B cell (primary cell): ENCODE results near the gene GATA5. TPM values are rescaled to one million over a fixed set of nuclear protein-coding genes. Genes with fewer than 3 reads are reported as not detected.
"Not testable (repeated sequence)": the region's sequence is repeated elsewhere in the genome, so short reads cannot be mapped to it uniquely, and the experiment has no call there.

Source experiments
- ATAC-seq: fragments of 200-7000 bp; cut with Tn5 transposase; one replicate; pipeline ENCODE4 v1.10.0; 2021; ENCODE audit warnings: low read depth, mild to moderate bottlenecking, moderate number of reproducible peaks, moderate library complexity
- CTCF ChIA-PET: fragments of 350-600 bp; sonication (Branson Sonifier 250); formaldehyde crosslinking; loops from one replicate; lab custom pipeline; 2021; ENCODE audit warnings: antibody characterized with exemption, inconsistent platforms; lab: Charles Lee
- POLR2A ChIA-PET: fragments of 350-600 bp; sonication (Branson Sonifier 250); formaldehyde crosslinking; loops from one replicate; lab custom pipeline; 2021; ENCODE audit warnings: antibody characterized with exemption; lab: Charles Lee
- DNase-seq: peaks from one replicate; pipeline ENCODE4 v3.0.0; 2013
- H2AFZ ChIP-seq: 2 replicates; pipeline ENCODE4 v1.6.1; 2012; ENCODE audit warnings: mild to moderate bottlenecking, low read depth, low read length; ENCODE audit not compliant: insufficient read depth, poor library complexity, severe bottlenecking
- H3K27ac ChIP-seq, 2 donors: 1 replicate in 1 of 2; 2 replicates in 1 of 2; pipeline ENCODE4 v1.5.1; 2012 to 2013; ENCODE audit warnings: low read length in 2 of 2, mild to moderate bottlenecking in 2 of 2, moderate library complexity in 1 of 2
- H3K27me3 ChIP-seq, 4 experiments: fragments of 200-600 bp in 1 of 4; sonication (generic) in 1 of 4; replicated peaks in 1 of 4; 1 replicate in 2 of 4; 2 replicates in 2 of 4; pipeline versions ENCODE4 v1.6.1 to v1.7.0; 2013 to 2016; ENCODE audit warnings: low read length in 3 of 4, mild to moderate bottlenecking in 2 of 4, mixed read lengths in 1 of 4, moderate library complexity in 1 of 4; ENCODE audit not compliant: insufficient read depth in 4 of 4, control insufficient read depth in 3 of 4; ENCODE audit errors: control extremely low read depth in 1 of 4
- H3K36me3 ChIP-seq, 2 experiments: replicated peaks in 1 of 2; 1 replicate in 1 of 2; 2 replicates in 1 of 2; pipeline versions ENCODE4 v1.6.1 to v1.7.1; 2013; ENCODE audit warnings: low read length in 1 of 2; ENCODE audit not compliant: insufficient read depth in 2 of 2, control insufficient read depth in 1 of 2; ENCODE audit errors: control extremely low read depth in 1 of 2, extremely low read depth in 1 of 2
- H3K4me1 ChIP-seq, 2 donors: fragments of 200-600 bp in 1 of 2; sonication (generic) in 1 of 2; 1 replicate in 1 of 2; 2 replicates in 1 of 2; pipeline versions ENCODE4 v1.5.1 to v1.6.1; 2013 to 2017; ENCODE audit warnings: low read length in 2 of 2; ENCODE audit not compliant: control insufficient read depth in 2 of 2, insufficient read depth in 2 of 2
- H3K4me2 ChIP-seq: replicated peaks from 2 replicates; pipeline ENCODE3; 2012; ENCODE audit warnings: mild to moderate bottlenecking, low read depth, low read length; ENCODE audit not compliant: poor library complexity, severe bottlenecking
- H3K4me3 ChIP-seq, 5 experiments: fragments of 200-600 bp in 1 of 5; sonication (generic) in 1 of 5; 1 replicate in 3 of 5; 2 replicates in 2 of 5; pipeline versions ENCODE4 v1.5.1 to v1.7.0; 2011 to 2016; ENCODE audit warnings: low read length in 4 of 5, mild to moderate bottlenecking in 4 of 5, low read depth in 2 of 5, control low read depth in 1 of 5, moderate library complexity in 1 of 5; ENCODE audit not compliant: insufficient read depth in 1 of 5; ENCODE audit errors: control extremely low read depth in 1 of 5, extremely low read depth in 1 of 5
- H3K79me2 ChIP-seq: fragments of 200-600 bp; sonication (generic); one replicate; pipeline ENCODE4 v1.6.0; 2016; ENCODE audit warnings: low read length; ENCODE audit not compliant: control insufficient read depth, insufficient read depth
- H3K9ac ChIP-seq: fragments of 200-600 bp; sonication (generic); 2 replicates; pipeline ENCODE4 v1.6.1; 2017; ENCODE audit warnings: mild to moderate bottlenecking, low read length, moderate library complexity
- H3K9me3 ChIP-seq, 3 donors: one replicate each; pipeline versions ENCODE4 v1.6.1 to v1.7.1; 2013; ENCODE audit warnings: low read length in 2 of 3; ENCODE audit not compliant: control insufficient read depth in 2 of 3, insufficient read depth in 1 of 3; ENCODE audit errors: control extremely low read depth in 1 of 3
- H4K20me1 ChIP-seq: 2 replicates; pipeline ENCODE4 v1.6.0; 2012; ENCODE audit warnings: mild to moderate bottlenecking, low read length; ENCODE audit not compliant: insufficient read depth, control insufficient read depth, poor library complexity, severe bottlenecking
- H3K27ac Mint-ChIP-seq: one replicate; pipeline ENCODE4 v1.8.0; 2021; ENCODE audit warnings: mixed read lengths
- H3K27me3 Mint-ChIP-seq: one replicate; pipeline ENCODE4 v1.8.0; 2021; ENCODE audit warnings: mixed read lengths
- H3K4me1 Mint-ChIP-seq: one replicate; pipeline ENCODE4 v1.8.0; 2021; ENCODE audit warnings: mixed read lengths
- H3K4me3 Mint-ChIP-seq: one replicate; pipeline ENCODE4 v1.8.0; 2021; ENCODE audit warnings: mixed read lengths
- H3K9me3 Mint-ChIP-seq: one replicate; pipeline ENCODE4 v1.8.0; 2022; ENCODE audit warnings: mixed read lengths; ENCODE audit not compliant: insufficient read depth
- EZH2 ChIP-seq: IDR thresholded peaks from 2 replicates; pipeline ENCODE4 v1.6.1; 2012; ENCODE audit warnings: borderline replicate concordance, low read depth, mild to moderate bottlenecking, moderate library complexity, low read length; ENCODE audit not compliant: insufficient read depth, poor library complexity, severe bottlenecking
- WGBS: methylation state at CpG from one replicate; pipeline ENCODE4 v1.1.5; 2013; ENCODE audit warnings: missing lambda C conversion rate; ENCODE audit not compliant: insufficient coverage; 5-methylcytosine and 5-hydroxymethylcytosine counted together
- intact Hi-C: fragments of 100-400 bp; cut with micrococcal nuclease; formaldehyde crosslinking; loops from one replicate; pipeline ENCODE4 v1.10.0; 2022
- polyA plus RNA-seq: library from polyadenylated mRNA; depleted of rRNA; stranded (reverse); fragments of >200 nt; gene quantifications from 2 replicates; pipeline ENCODE4 v1.2.3, GENCODE V29; 2012
- total RNA-seq, 2 donors: library from RNA; stranded (reverse); fragments of 120-200 nt in 1 of 2; gene quantifications; 1 replicate in 1 of 2; 2 replicates in 1 of 2; pipeline versions ENCODE4 v1.2.3 to v1.2.4, GENCODE V29; 2013 to 2022
- TF ChIP-seq, protein P1 (sequence below): fragments of 200-600 bp; IDR thresholded peaks from one replicate; pipeline ENCODE4 v1.8.0; 2022; ENCODE audit warnings: antibody characterized with exemption, mild to moderate bottlenecking

GATA5 gene
- total and polyA plus RNA-seq, 2 donors (not counting 1 experiment from before 2014, with no cell fraction given), result not detected

- 91% methylated on average over 9 of the region's 10 CpGs for WGBS
- Histone ChIP-seq H3K9me3 (peaks cover 0 to 2% (median 0%) of the 10 kb centered on the region in 3 donors), H3K79me2 (no peaks in the 10 kb centered on the region), H3K27me3 (peaks cover 0 to 17% (median 2%) of the 10 kb centered on the region in 4 experiments), H2AFZ (no peak overlapping the region), H3K4me3 (no peak overlapping the region), H3K9ac (no peak overlapping the region), H4K20me1 (no peaks in the 10 kb centered on the region), H3K4me2 (no peak overlapping the region), H3K27ac (no peak overlapping the region), H3K36me3 (no peaks in the 10 kb centered on the region), H3K4me1 (peaks cover 36 to 43% of the 10 kb centered on the region in 2 donors)
- ChIA-PET POLR2A (no interaction called here), CTCF (interaction anchor here (1.1 to 2.9 kb wide), 3 partner anchors 14 to 315 kb away, joined by 3 to 7 read pairs (median 4); no protein-coding TSS in a partner anchor)
- intact Hi-C loops, result no loop called here
- DNase-seq (no peak), ATAC-seq (no peak)
- no peak overlapping the region for H3K27ac Mint-ChIP-seq
- peaks cover 22% of the 10 kb centered on the region for H3K4me1 Mint-ChIP-seq
- H3K27me3 Mint-ChIP-seq, result peaks cover 19% of the 10 kb centered on the region
- no peaks in the 10 kb centered on the region for H3K9me3 Mint-ChIP-seq
- no peak overlapping the region for H3K4me3 Mint-ChIP-seq
- TF ChIP-seq, protein P1, sequence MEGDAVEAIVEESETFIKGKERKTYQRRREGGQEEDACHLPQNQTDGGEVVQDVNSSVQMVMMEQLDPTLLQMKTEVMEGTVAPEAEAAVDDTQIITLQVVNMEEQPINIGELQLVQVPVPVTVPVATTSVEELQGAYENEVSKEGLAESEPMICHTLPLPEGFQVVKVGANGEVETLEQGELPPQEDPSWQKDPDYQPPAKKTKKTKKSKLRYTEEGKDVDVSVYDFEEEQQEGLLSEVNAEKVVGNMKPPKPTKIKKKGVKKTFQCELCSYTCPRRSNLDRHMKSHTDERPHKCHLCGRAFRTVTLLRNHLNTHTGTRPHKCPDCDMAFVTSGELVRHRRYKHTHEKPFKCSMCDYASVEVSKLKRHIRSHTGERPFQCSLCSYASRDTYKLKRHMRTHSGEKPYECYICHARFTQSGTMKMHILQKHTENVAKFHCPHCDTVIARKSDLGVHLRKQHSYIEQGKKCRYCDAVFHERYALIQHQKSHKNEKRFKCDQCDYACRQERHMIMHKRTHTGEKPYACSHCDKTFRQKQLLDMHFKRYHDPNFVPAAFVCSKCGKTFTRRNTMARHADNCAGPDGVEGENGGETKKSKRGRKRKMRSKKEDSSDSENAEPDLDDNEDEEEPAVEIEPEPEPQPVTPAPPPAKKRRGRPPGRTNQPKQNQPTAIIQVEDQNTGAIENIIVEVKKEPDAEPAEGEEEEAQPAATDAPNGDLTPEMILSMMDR, result no peak
- no peak for TF ChIP-seq EZH2
Measured at GRCh38 chr20:62492711-62493110, 16.9 kb upstream of the GATA5 start.

- DNase-seq, H3K79me2 ChIP-seq, POLR2A ChIA-PET, H3K9ac ChIP-seq, H3K9me3 Mint-ChIP-seq, H3K36me3 ChIP-seq, H3K4me3 ChIP-seq, H3K4me3 Mint-ChIP-seq, H3K27ac ChIP-seq, ATAC-seq, H4K20me1 ChIP-seq, H3K27ac Mint-ChIP-seq, H3K4me2 ChIP-seq, H3K9me3 ChIP-seq, H2AFZ ChIP-seq, intact Hi-C loops: not testable (repeated sequence)
- CTCF ChIA-PET, result interaction anchor here (0.9 kb wide), 1 partner anchor 9 kb away, joined by 5 read pairs; no protein-coding TSS in a partner anchor
- Histone ChIP-seq H3K4me1 (peaks cover 25 to 27% of the 10 kb centered on the region in 2 donors), H3K27me3 (peaks cover 0 to 29% (median 3%) of the 10 kb centered on the region in 4 experiments)
- 84% methylated on average over 4 of the region's 4 CpGs for WGBS
- peaks cover 19% of the 10 kb centered on the region for H3K4me1 Mint-ChIP-seq
- peaks cover 32% of the 10 kb centered on the region for H3K27me3 Mint-ChIP-seq
Measured at GRCh38 chr20:62490783-62491182, 15.0 kb upstream of the GATA5 start.
